Mesendoderm (in vitro differentiated cells): ENCODE data around the gene AKR1C1.
"Not testable (repeated sequence)": the region's sequence is repeated elsewhere in the genome, so short reads cannot be mapped to it uniquely, and the experiment has no call there.

ENCODE experiments used
- DNase-seq: peaks from one replicate; pipeline ENCODE4 v3.0.0; 2013
- H2AK5ac ChIP-seq: 2 replicates; pipeline ENCODE4 v1.6.1; 2013; ENCODE audit warnings: low read length, inconsistent platforms
- H2BK120ac ChIP-seq: 2 replicates; pipeline ENCODE4 v1.6.1; 2013; ENCODE audit warnings: low read depth, mild to moderate bottlenecking, low read length, moderate library complexity, mixed read lengths
- H2BK15ac ChIP-seq: replicated peaks from 2 replicates; pipeline ENCODE4 v1.6.1; 2013; ENCODE audit warnings: low read depth, mild to moderate bottlenecking, moderate library complexity
- H2BK5ac ChIP-seq: 2 replicates; pipeline ENCODE4 v1.6.1; 2013; ENCODE audit warnings: low read length, inconsistent platforms
- H3K18ac ChIP-seq: 2 replicates; pipeline ENCODE4 v1.6.1; 2013; ENCODE audit warnings: mild to moderate bottlenecking, low read length, mixed read lengths
- H3K23ac ChIP-seq: one replicate; pipeline ENCODE4 v1.6.1; 2013; ENCODE audit warnings: low read length
- H3K27ac ChIP-seq: 2 replicates; pipeline ENCODE4 v1.5.1; 2013; ENCODE audit warnings: low read depth, mild to moderate bottlenecking, inconsistent platforms, low read length, moderate library complexity
- H3K27me3 ChIP-seq: 2 replicates; pipeline ENCODE4 v1.6.1; 2013; ENCODE audit warnings: low read length, control low read depth, mild to moderate bottlenecking, inconsistent platforms; ENCODE audit not compliant: insufficient read depth, poor library complexity
- H3K36me3 ChIP-seq: 2 replicates; pipeline ENCODE4 v1.6.1; 2013; ENCODE audit warnings: low read length, inconsistent platforms; ENCODE audit not compliant: control insufficient read depth, insufficient read depth
- H3K4ac ChIP-seq: one replicate; pipeline ENCODE4 v1.6.1; 2013; ENCODE audit warnings: low read depth, mild to moderate bottlenecking, low read length, moderate library complexity
- H3K4me1 ChIP-seq: 2 replicates; pipeline ENCODE4 v1.6.1; 2013; ENCODE audit warnings: low read depth, low read length, inconsistent platforms; ENCODE audit not compliant: control insufficient read depth
- H3K4me2 ChIP-seq: 2 replicates; pipeline ENCODE4 v1.6.1; 2013; ENCODE audit warnings: low read length
- H3K4me3 ChIP-seq: 2 replicates; pipeline ENCODE4 v1.5.1; 2013; ENCODE audit warnings: mild to moderate bottlenecking, low read length
- H3K56ac ChIP-seq: one replicate; pipeline ENCODE4 v1.6.1; 2013; ENCODE audit warnings: low read length
- H3K79me1 ChIP-seq: 2 replicates; pipeline ENCODE4 v1.6.1; 2013; ENCODE audit warnings: low read length, inconsistent platforms
- H3K79me2 ChIP-seq: 2 replicates; pipeline ENCODE4 v1.6.1; 2013; ENCODE audit warnings: mild to moderate bottlenecking, low read length; ENCODE audit not compliant: control insufficient read depth, insufficient read depth
- H3K9ac ChIP-seq: 2 replicates; pipeline ENCODE4 v1.6.1; 2013; ENCODE audit warnings: low read length, inconsistent platforms
- H4K5ac ChIP-seq: one replicate; pipeline ENCODE4 v1.6.1; 2013; ENCODE audit warnings: low read length
- H4K8ac ChIP-seq: one replicate; pipeline ENCODE4 v1.6.1; 2013; ENCODE audit warnings: low read depth, mild to moderate bottlenecking, control low read depth, low read length, moderate library complexity
- WGBS: extraction: QIAGEN DNeasy Blood & Tissue Kit; methylation state at CpG from one replicate; pipeline ENCODE4 v1.1.7; 2013; ENCODE audit warnings: low lambda C conversion rate, missing lambda C conversion rate; ENCODE audit not compliant: insufficient coverage; ENCODE audit errors: extremely low coverage; 5-methylcytosine and 5-hydroxymethylcytosine counted together

AKR1C1 gene

GRCh38 chr10:4994260-4994659 is 31.0 kb downstream of the AKR1C1 start:
- H3K4me1 ChIP-seq, H3K27ac ChIP-seq, H4K8ac ChIP-seq, H3K36me3 ChIP-seq, DNase-seq, H4K5ac ChIP-seq, H3K79me1 ChIP-seq, H3K27me3 ChIP-seq, H3K4me2 ChIP-seq, H2AK5ac ChIP-seq, H3K79me2 ChIP-seq, H3K18ac ChIP-seq, H3K4ac ChIP-seq, H3K4me3 ChIP-seq, H3K56ac ChIP-seq, H2BK15ac ChIP-seq, H2BK5ac ChIP-seq, H3K9ac ChIP-seq, H3K23ac ChIP-seq, H2BK120ac ChIP-seq: not testable (repeated sequence)

GRCh38 chr10:4998671-4999070 is 35.5 kb downstream of the AKR1C1 start:
- no peak overlapping the region for H3K4me3 ChIP-seq
- no peak for DNase-seq
- H3K23ac ChIP-seq = no peak overlapping the region
- no peak overlapping the region for H4K5ac ChIP-seq
- H3K4me1 ChIP-seq = no peaks in the 10 kb centered on the region
- H3K27me3 ChIP-seq = no peaks in the 10 kb centered on the region
- no peak overlapping the region for H3K27ac ChIP-seq
- no peak overlapping the region for H3K18ac ChIP-seq
- no peaks in the 10 kb centered on the region for H3K79me2 ChIP-seq
- H2BK120ac ChIP-seq = no peak overlapping the region
- H3K4me2 ChIP-seq = no peak overlapping the region
- H3K9ac ChIP-seq = no peak overlapping the region
- H3K36me3 ChIP-seq = no peaks in the 10 kb centered on the region
- H4K8ac ChIP-seq = no peak overlapping the region
- H2BK5ac ChIP-seq = no peak overlapping the region
- H3K56ac ChIP-seq = no peak overlapping the region
- no peak overlapping the region for H2AK5ac ChIP-seq
- H3K79me1 ChIP-seq = no peaks in the 10 kb centered on the region
- H2BK15ac ChIP-seq = no peak overlapping the region
- no CpG with 5 or more reads among the region's 5 CpGs for WGBS
- H3K4ac ChIP-seq = no peak overlapping the region

DNA sequence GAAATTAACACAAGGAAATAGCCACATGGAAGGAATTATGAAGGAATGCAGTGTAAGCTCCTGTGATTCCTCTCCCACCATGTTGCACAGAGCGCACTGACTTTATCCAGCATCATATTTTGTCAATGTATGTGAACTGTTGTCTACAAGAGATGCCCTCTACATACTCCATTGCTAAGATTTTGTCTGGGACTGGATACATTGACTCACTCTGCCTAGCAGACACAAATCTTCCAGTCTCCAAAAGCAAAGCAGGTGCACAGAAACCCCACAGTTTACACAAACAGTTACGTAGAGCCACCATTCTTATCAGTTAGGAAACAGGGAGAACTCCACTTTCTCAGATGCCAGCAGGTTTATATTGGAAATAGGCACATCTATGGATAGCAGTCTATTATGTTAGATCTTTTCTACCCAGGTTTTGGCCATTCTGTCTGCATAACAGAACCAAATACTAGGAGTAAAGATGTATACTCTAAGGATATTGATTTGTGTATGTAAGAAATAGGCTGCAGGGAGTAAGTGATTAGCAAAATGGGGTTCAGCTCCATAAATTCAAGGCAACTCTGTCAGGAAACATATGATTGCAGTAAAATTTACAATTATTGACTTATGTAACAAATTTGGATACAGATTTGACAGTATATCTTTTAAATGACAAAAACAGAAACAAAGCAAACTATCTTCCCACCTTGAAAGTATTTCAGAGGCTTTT is 39.0 kb downstream of the AKR1C1 start:
- Histone ChIP-seq H3K27me3 (no peaks in the 10 kb centered on the region), H4K8ac (no peak overlapping the region), H3K23ac (no peak overlapping the region), H2BK120ac (no peak overlapping the region), H3K4me3 (no peak overlapping the region), H3K4me2 (no peak overlapping the region), H3K9ac (no peak overlapping the region), H3K79me2 (no peaks in the 10 kb centered on the region), H4K5ac (no peak overlapping the region), H3K36me3 (no peaks in the 10 kb centered on the region), H3K18ac (no peak overlapping the region), H3K56ac (no peak overlapping the region), H2AK5ac (no peak overlapping the region), H3K79me1 (no peaks in the 10 kb centered on the region), H2BK15ac (no peak overlapping the region), H2BK5ac (no peak overlapping the region), H3K4ac (no peak overlapping the region), H3K27ac (no peak overlapping the region), H3K4me1 (no peaks in the 10 kb centered on the region)
- no CpG with 5 or more reads among the region's 2 CpGs for WGBS
- no peak for DNase-seq

DNA sequence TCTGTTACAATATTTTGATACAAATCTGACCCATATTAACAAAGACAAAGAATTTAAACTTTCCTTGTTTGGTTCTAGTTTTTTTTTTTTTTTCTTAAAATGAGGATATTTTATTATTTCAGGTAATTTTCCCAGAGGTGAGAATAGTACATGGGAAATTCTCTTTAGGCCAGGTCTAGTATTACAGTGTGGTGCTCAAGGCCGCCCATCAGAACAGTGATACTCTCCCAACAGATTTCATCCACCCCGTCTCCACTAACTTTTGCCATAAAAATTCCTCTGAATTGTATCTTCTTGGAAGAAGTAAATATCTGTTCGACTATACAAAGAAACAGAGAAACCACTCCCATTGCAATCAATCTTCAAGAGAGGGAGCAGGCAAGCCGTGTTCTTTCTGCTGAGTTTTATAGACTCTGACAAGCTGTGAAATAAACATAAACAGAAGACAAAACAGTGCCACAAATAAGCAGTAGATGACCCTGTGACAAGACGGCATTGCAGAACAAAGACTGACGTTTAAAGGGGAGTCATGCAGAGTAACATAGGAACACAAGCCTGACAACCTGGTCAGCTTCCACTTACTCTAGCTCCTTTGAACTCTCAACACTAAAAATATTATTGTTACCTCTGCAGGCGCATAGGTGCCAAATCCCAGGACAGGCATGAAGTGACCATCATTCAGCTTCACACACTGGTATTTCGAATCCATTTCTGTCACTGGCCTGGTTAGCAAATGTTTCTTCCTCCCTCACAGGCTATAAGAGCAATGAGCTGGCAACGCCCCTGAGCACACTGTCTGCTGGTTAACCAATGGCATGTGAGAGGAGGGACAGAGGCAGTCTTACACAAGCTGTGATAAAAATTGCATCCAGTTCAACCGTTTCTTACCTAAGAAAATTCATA is 40.2 kb downstream of the AKR1C1 start, which contains the start of gene AKR1C2:
TSS of gene AKR1C2 (minus strand) at position 731 of the 903 bp plus-strand sequence. CDS start at position 709, 22 bp downstream.
- not testable (repeated sequence) for H3K27ac ChIP-seq, DNase-seq, H3K79me1 ChIP-seq, H3K4me2 ChIP-seq, H3K79me2 ChIP-seq, H3K9ac ChIP-seq, H3K56ac ChIP-seq, H2BK5ac ChIP-seq, H2BK15ac ChIP-seq, H3K4ac ChIP-seq, H3K23ac ChIP-seq, H3K27me3 ChIP-seq, H4K5ac ChIP-seq, H3K4me1 ChIP-seq, H2AK5ac ChIP-seq, H3K4me3 ChIP-seq, H2BK120ac ChIP-seq, H4K8ac ChIP-seq, H3K36me3 ChIP-seq, H3K18ac ChIP-seq
- no CpG with 5 or more reads among the region's 10 CpGs for WGBS

DNA sequence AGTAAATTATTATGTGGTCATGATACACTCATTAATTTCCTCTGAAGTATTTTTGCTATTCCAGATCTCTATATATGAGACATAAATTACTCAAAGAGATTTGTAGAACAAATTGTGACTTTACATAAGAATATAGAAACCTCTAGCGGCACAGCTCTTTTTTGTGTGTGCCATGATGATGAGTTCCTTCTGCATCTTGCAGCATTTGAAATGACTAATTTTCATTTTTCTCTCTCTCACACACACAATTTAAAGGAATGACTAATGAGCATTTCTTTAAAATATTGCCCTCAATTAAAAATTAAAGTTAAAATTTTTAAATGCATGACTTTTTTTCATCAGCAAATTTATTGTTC is 40.8 kb downstream of the AKR1C1 start:
- WGBS = no CpG with 5 or more reads among the region's 1 CpG
- not testable (repeated sequence) for H3K79me2 ChIP-seq, H3K18ac ChIP-seq, H4K8ac ChIP-seq, H3K56ac ChIP-seq, H3K27me3 ChIP-seq, H3K79me1 ChIP-seq, H3K27ac ChIP-seq, H3K23ac ChIP-seq, H2BK5ac ChIP-seq, DNase-seq, H3K4me2 ChIP-seq, H3K9ac ChIP-seq, H3K4me3 ChIP-seq, H3K4ac ChIP-seq, H3K36me3 ChIP-seq, H4K5ac ChIP-seq, H2BK120ac ChIP-seq, H3K4me1 ChIP-seq, H2AK5ac ChIP-seq, H2BK15ac ChIP-seq
